Measurements from ENCODE around the gene H1-8.

The H1-8 gene

DNA sequence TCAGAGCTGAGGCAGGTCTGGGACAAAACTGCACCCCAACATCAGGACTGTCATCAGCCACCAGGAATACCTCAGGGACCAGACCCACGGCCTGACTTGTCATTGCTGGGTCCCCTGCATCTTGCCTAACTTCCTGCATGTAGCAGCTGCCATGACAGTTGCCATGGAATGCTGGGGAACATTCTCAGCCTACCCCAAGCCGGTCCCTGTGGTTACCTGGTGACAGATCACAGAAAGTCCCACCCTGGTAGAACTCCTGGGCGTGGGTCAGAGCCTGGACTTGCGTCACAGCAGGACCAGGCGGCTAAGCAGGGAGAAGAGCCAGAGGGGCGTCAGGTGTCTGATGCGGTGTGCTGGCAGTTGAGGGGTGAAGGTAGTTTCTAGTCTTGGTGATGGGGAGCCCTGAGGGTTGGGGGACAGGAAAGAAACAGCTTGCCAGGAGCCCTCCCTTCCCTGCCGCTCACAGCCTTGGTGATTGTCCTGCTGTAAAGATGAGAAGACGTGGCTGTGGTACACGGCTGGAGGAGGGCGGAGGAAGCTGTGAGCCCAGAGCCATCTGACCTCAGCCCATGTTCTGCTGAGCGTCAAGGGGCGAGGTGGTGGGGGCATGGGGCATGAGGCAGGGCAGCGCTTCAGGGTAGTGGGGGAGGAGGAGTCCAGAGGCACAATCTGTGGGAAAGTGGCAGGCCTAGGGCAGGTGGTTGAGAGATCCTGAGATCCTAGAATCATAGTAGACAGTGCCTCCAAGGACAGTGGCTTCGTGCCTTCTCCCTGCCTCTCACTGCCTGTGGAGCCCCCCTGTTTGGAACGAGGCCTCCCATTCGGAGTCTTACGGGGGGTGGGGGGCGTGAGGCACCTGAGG is 5.4 kb downstream of the H1-8 start:
- Histone ChIP-seq H3K27me3 (ENCODE audit: insufficient read depth, low read length) (no peaks in the 10 kb centered on the region), H3K4me1 (ENCODE audit: insufficient read depth, low read length) (peaks cover 4% of the 10 kb centered on the region), H3K9me3 (ENCODE audit: low read length) (no peaks in the 10 kb centered on the region), H3K4me3 (ENCODE audit: low read length) (no peak overlapping the region), H2AFZ (ENCODE audit: low read depth, low read length) (no peak overlapping the region), H3K36me3 (ENCODE audit: insufficient read depth, low read length) (no peaks in the 10 kb centered on the region)

DNA sequence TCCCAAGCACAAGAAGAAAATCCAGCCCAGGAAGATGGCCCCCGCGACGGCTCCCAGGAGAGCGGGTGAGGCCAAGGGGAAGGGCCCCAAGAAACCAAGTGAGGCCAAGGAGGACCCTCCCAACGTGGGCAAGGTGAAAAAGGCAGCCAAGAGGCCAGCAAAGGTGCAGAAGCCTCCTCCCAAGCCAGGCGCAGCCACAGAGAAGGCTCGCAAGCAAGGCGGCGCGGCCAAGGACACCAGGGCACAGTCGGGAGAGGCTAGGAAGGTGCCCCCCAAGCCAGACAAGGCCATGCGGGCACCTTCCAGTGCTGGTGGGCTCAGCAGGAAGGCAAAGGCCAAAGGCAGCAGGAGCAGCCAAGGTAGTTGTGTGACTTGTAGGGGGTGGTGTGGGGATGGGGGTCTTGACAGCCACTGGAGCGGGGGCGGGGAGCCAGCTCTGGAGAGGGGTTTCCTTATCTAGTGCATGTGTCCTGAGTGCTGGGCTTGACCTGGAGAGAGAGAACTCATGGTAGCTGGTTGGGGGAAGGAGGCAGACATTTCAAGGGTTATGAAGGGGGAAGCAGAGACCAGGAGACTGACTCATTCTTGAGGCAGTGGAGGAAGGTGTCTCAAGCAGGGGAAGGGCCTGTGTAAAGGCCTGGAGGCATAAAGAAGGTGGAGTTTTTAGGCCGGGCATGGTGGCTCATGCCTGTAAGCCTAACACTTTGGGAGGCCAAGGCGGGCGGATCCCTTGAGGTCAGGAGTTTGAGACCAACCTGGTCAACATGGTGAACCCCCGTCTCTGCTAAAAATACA is 6.2 kb downstream of the H1-8 start:
- H3K27me3 ChIP-seq (ENCODE audit: insufficient read depth, low read length) = no peaks in the 10 kb centered on the region
- peaks cover 4% of the 10 kb centered on the region for H3K4me1 ChIP-seq (ENCODE audit: insufficient read depth, low read length)
- H3K9me3 ChIP-seq (ENCODE audit: low read length) = no peaks in the 10 kb centered on the region
- no peak overlapping the region for H3K4me3 ChIP-seq (ENCODE audit: low read length)
- no peak overlapping the region for H2AFZ ChIP-seq (ENCODE audit: low read depth, low read length)
- H3K36me3 ChIP-seq (ENCODE audit: insufficient read depth, low read length) = no peaks in the 10 kb centered on the region

DNA sequence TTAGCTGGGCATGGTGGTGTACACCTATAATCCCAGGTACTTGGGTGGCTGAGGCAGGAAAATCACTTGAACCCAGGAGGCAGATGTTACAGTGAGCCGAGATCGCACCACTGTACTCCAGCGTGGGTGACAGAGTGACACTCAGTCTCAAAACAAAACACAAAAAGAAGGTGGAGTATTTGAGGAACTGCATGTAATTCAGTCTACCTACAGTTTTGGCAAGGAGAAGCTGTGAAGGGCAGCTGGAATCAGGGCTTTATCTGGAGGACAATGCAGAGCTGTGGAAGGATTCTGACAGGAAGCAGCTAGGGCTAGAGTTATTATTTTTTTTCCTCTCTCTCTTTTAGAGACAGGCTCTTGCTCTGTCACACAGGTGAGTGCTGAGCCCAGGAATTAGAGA is 6.8 kb downstream of the H1-8 start:
- H3K4me1 ChIP-seq (ENCODE audit: insufficient read depth, low read length) = peaks cover 4% of the 10 kb centered on the region
- no peak overlapping the region for H2AFZ ChIP-seq (ENCODE audit: low read depth, low read length)
- no peaks in the 10 kb centered on the region for H3K36me3 ChIP-seq (ENCODE audit: insufficient read depth, low read length)
- H3K4me3 ChIP-seq (ENCODE audit: low read length) = no peak overlapping the region
- H3K9me3 ChIP-seq (ENCODE audit: low read length) = no peaks in the 10 kb centered on the region
- H3K27me3 ChIP-seq (ENCODE audit: insufficient read depth, low read length) = no peaks in the 10 kb centered on the region

DNA sequence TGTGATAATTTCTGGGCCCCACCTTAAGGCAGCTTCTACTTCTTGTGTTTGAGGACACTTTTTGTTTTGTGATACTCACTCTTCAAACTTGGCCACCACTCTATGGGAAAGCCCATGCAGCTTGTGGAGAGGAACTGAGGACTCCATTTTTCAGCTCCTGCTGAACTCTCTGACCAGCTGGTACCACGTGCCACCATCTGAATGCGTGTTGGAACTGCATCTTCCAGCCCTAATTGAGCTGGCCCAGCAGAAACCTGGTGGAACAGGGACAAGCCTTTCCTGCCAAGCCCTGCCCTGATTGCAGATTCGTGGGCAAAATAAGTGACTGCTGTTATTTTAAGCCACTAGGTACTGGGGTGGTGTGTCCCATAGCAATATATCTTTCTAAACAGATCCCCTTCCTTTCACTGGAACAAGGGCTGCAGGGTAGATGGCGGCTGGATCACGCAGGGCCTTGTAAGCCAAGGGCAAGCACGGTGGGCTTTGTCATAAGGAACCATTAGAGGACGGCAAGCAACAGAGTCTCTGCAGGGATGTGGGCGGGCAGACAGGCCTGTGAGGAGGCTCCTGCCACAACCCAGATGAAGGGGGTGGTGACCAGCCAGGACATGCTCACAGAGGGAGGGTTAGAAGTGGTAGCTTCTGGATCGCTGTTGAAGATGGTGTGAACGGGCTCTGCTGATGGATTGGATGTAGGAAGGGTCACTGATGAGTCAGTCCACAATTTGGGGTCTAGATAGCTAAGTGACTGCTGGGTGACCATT is 9.5 kb downstream of the H1-8 start:
- Histone ChIP-seq H3K36me3 (ENCODE audit: insufficient read depth, low read length) (no peaks in the 10 kb centered on the region), H3K27me3 (ENCODE audit: insufficient read depth, low read length) (no peaks in the 10 kb centered on the region), H3K4me3 (ENCODE audit: low read length) (no peak overlapping the region), H3K9me3 (ENCODE audit: low read length) (no peaks in the 10 kb centered on the region), H2AFZ (ENCODE audit: low read depth, low read length) (no peak overlapping the region), H3K4me1 (ENCODE audit: insufficient read depth, low read length) (peaks cover 12% of the 10 kb centered on the region)

DNA sequence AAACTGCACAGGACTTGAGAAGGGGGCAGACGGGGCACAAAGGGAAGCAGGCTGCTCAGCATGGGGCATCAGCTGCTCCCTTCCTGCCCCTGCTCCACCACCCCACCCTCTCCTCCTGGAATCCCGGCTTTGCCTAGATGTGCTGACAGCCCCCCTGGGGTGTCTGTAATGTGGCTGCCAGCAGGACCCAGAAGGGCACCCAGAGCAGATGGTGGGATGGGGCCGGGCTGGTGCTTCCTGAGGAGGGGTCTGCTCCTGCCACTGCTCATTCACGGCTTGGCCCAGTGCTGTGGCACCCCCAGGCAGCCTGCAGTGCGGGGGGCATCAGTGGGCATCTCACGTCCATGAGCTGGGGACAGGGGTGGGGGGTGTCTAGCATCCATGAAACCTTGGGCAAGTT is 10.2 kb downstream of the H1-8 start:
- no peak overlapping the region for H2AFZ ChIP-seq (ENCODE audit: low read depth, low read length)
- H3K9me3 ChIP-seq (ENCODE audit: low read length) = no peaks in the 10 kb centered on the region
- no peaks in the 10 kb centered on the region for H3K36me3 ChIP-seq (ENCODE audit: insufficient read depth, low read length)
- peaks cover 14% of the 10 kb centered on the region for H3K4me1 ChIP-seq (ENCODE audit: insufficient read depth, low read length)
- no peak overlapping the region for H3K4me3 ChIP-seq (ENCODE audit: low read length)
- H3K27me3 ChIP-seq (ENCODE audit: insufficient read depth, low read length) = no peaks in the 10 kb centered on the region

DNA sequence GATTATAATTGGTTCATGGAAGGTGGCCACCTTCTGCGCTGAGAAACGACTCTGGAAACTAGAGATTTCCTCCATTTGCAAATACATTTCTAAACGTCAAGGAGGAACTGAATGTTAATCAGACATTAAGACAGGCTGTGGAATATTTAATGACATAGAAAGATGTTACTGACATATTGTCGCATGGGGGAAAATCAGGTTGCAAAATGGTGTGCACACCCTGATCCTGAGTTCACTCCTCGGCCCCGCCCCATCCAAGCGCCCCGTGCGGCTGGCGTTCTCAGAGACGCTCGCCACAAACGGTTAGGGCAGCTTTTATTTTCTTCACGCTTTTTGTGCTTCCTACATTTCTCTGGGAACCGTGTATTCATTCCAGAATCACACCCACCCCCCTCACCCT is 10.7 kb downstream of the H1-8 start:
- no peak overlapping the region for H3K4me3 ChIP-seq (ENCODE audit: low read length)
- H2AFZ ChIP-seq (ENCODE audit: low read depth, low read length) = no peak overlapping the region
- H3K36me3 ChIP-seq (ENCODE audit: insufficient read depth, low read length) = no peaks in the 10 kb centered on the region
- peaks cover 10% of the 10 kb centered on the region for H3K4me1 ChIP-seq (ENCODE audit: insufficient read depth, low read length)
- H3K9me3 ChIP-seq (ENCODE audit: low read length) = no peaks in the 10 kb centered on the region
- no peaks in the 10 kb centered on the region for H3K27me3 ChIP-seq (ENCODE audit: insufficient read depth, low read length)

DNA sequence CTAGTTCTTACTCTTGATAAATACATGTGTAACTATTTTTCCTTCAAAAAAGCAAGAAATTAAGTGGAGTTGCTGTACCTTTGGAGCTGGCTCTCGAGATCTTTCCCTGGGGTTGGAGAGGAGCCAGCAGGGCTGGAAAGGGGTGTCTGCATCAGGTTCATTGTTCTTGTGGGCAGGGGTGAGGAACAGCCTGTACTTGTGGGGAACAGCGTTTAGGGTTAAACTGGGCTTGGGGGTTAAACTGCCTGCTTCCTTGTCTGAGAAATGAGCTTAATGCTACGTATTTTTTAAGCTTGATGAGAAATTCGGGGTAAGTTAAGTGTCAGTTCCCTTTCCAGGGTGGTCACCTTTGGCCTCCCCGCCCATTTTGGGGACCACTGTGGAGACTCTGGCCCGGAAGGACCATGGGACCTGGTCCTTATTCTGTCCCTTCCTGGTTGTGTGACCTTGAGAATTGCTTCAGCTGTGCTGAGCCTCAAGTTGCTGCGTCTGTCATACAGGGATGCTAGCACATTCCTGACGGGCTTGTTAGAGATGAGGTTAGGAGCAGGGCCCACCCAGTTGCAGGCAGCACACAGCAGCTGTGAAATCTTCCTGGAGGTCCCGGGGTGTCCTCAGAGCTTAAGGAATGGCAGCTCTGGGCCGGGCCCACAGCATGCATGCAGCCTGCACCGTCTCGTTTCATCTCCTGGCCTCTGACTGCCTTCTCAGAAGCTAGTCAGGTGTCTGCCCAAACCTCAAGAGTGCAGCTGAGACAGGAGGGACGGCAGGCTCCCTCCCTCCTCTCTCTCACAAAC is 11.6 kb downstream of the H1-8 start:
- Histone ChIP-seq H2AFZ (ENCODE audit: low read depth, low read length) (no peak overlapping the region), H3K36me3 (ENCODE audit: insufficient read depth, low read length) (no peaks in the 10 kb centered on the region), H3K4me1 (ENCODE audit: insufficient read depth, low read length) (peaks cover 10% of the 10 kb centered on the region), H3K4me3 (ENCODE audit: low read length) (no peak overlapping the region), H3K27me3 (ENCODE audit: insufficient read depth, low read length) (no peaks in the 10 kb centered on the region), H3K9me3 (ENCODE audit: low read length) (no peaks in the 10 kb centered on the region)

DNA sequence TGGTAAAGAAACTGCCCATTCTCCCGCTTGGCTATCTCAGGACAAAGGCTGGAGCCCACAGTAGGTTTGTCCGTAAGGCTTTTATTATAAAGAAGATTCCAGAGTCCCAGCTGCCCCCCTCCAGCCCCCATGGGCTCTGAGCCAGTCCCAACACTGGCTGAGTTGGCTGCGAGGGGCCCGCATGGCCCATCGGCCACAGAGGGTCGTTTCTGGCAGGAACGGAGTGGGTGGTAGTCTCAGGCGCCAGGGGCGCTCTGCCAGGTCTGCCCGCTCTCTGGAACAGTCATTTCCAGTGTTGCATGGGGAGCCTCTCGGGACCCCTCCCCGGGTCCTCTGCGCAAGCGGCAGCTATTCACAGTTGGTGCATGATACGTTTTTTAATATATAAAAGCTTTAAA is 12.2 kb downstream of the H1-8 start:
- Histone ChIP-seq H3K9me3 (ENCODE audit: low read length) (no peaks in the 10 kb centered on the region), H3K4me1 (ENCODE audit: insufficient read depth, low read length) (peaks cover 10% of the 10 kb centered on the region), H3K36me3 (ENCODE audit: insufficient read depth, low read length) (no peaks in the 10 kb centered on the region), H2AFZ (ENCODE audit: low read depth, low read length) (no peak overlapping the region), H3K4me3 (ENCODE audit: low read length) (no peak overlapping the region), H3K27me3 (ENCODE audit: insufficient read depth, low read length) (no peaks in the 10 kb centered on the region)

DNA sequence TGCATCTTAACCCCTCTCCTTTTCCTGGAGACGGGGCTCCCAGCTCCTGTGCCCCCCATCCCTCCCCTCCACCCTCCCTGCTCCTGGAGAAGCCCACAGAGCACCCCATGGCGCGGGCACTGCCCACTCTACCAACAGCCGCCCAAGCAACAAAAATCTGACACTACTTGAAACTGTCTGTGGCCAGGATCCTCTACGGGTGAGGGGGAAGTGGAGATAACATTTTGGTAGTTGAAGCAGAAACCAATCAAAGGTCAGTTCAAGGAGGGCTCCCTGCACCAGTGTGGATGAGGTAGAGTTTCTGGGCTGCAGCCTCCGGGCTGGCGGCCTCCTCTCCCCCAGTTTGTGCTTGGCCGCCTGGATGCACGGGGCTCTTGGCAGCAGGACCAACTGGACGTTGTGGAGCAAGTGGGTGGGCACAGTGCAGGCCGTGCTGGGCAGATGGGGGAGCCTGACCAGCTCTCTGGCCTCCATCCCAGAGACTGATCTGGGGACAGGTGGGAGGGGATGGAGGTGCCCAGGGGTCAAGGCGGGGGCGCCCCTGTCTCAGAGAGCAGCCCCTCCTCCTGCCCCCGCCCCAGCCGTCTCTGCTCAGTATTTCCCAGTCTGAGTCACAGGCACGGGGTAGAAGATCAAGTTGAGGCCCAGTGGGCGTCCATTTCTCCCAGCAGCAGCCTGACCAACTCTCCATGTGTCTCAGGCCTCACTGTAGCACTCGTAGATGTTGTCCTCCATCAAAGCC is 12.8 kb downstream of the H1-8 start:
- H2AFZ ChIP-seq (ENCODE audit: low read depth, low read length) = no peak overlapping the region
- H3K27me3 ChIP-seq (ENCODE audit: insufficient read depth, low read length) = no peaks in the 10 kb centered on the region
- H3K4me3 ChIP-seq (ENCODE audit: low read length) = no peak overlapping the region
- no peaks in the 10 kb centered on the region for H3K9me3 ChIP-seq (ENCODE audit: low read length)
- H3K36me3 ChIP-seq (ENCODE audit: insufficient read depth, low read length) = no peaks in the 10 kb centered on the region
- peaks cover 12% of the 10 kb centered on the region for H3K4me1 ChIP-seq (ENCODE audit: insufficient read depth, low read length)

DNA sequence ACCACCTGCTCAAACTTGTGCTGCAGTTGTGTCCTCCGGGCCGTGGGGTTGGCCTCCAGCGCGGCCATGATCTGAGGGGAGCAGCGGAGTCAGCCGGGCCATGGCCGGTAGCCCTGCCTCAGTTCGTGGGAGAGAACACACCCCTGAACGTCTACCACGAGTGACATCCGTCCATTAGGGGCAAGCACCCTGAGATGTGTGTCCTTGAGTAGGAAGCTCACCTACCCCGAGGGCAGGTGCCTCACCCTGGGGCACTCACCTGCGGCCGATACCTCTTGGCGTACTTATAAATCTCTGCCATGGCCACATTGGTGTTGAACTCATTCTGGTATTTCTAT is 13.4 kb downstream of the H1-8 start:
- Histone ChIP-seq H3K27me3 (ENCODE audit: insufficient read depth, low read length) (no peaks in the 10 kb centered on the region), H3K4me3 (ENCODE audit: low read length) (no peak overlapping the region), H3K4me1 (ENCODE audit: insufficient read depth, low read length) (peaks cover 13% of the 10 kb centered on the region), H3K9me3 (ENCODE audit: low read length) (no peaks in the 10 kb centered on the region), H3K36me3 (ENCODE audit: insufficient read depth, low read length) (no peaks in the 10 kb centered on the region), H2AFZ (ENCODE audit: low read depth, low read length) (no peak overlapping the region)

DNA sequence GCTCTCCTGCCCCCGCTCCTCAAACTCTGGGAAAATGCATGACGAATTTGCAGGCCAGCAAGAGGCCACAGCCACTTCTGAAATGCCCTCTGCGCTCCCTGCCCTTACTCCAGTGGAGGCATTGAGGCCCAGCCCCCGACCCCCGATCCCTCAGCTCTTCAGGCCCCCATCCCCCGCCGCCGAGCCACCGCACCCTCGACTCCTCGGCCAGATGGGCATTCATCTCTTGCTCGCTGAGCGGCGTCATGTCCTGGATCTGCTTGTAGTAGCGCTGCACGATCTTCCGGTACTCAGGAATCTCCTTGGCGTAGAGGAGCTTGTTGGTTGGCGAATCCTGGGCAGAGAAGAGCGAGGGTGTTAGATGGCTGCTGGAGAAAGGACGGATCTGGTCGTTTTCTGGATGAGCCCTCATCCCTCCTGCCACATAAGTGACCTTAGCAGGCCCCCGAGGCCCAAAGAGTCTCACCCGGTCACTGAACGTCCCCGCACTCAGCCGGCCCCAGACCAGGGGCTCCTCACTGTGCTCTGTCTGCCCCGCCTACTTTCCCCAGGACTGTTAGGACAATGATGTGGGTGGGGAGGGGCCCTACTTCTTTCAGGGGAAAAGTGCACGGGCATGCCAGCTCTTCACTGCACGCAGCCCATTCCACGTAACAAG is 14.0 kb downstream of the H1-8 start:
- Histone ChIP-seq H3K27me3 (ENCODE audit: insufficient read depth, low read length) (no peaks in the 10 kb centered on the region), H3K9me3 (ENCODE audit: low read length) (no peaks in the 10 kb centered on the region), H2AFZ (ENCODE audit: low read depth, low read length) (no peak overlapping the region), H3K36me3 (ENCODE audit: insufficient read depth, low read length) (no peaks in the 10 kb centered on the region), H3K4me1 (ENCODE audit: insufficient read depth, low read length) (peaks cover 13% of the 10 kb centered on the region), H3K4me3 (ENCODE audit: low read length) (no peak overlapping the region)

DNA sequence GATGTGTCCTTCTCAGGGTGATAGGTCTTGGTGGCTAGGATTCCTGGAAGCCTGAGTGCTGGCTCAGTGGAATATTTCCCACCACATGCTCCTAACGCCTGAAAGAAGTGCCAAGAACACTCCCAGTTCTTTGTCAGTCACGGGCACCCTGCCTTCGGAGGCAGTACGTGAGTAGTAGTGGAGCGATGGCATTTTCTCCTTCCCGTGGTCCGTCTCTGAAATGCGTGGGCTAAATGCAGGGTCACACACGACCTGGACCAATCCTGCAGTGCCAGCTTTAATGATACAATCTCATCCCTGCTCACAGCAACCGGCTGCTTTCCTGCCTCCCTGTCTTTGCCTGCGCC is 14.5 kb downstream of the H1-8 start:
- no peak overlapping the region for H3K4me3 ChIP-seq (ENCODE audit: low read length)
- no peaks in the 10 kb centered on the region for H3K9me3 ChIP-seq (ENCODE audit: low read length)
- no peak overlapping the region for H2AFZ ChIP-seq (ENCODE audit: low read depth, low read length)
- no peaks in the 10 kb centered on the region for H3K36me3 ChIP-seq (ENCODE audit: insufficient read depth, low read length)
- H3K4me1 ChIP-seq (ENCODE audit: insufficient read depth, low read length) = peaks cover 13% of the 10 kb centered on the region
- H3K27me3 ChIP-seq (ENCODE audit: insufficient read depth, low read length) = no peaks in the 10 kb centered on the region

Measured in neuron (in vitro differentiated cells).